Measurements from ENCODE around the gene PRPF31. TPM values are rescaled to one million over a fixed set of nuclear protein-coding genes. Genes with fewer than 3 reads are reported as not detected.

PRPF31 gene
- polyA plus RNA-seq, 1 of the 3 experiments (the other 2 are of a cell fraction), result 81.0 TPM

DNA sequence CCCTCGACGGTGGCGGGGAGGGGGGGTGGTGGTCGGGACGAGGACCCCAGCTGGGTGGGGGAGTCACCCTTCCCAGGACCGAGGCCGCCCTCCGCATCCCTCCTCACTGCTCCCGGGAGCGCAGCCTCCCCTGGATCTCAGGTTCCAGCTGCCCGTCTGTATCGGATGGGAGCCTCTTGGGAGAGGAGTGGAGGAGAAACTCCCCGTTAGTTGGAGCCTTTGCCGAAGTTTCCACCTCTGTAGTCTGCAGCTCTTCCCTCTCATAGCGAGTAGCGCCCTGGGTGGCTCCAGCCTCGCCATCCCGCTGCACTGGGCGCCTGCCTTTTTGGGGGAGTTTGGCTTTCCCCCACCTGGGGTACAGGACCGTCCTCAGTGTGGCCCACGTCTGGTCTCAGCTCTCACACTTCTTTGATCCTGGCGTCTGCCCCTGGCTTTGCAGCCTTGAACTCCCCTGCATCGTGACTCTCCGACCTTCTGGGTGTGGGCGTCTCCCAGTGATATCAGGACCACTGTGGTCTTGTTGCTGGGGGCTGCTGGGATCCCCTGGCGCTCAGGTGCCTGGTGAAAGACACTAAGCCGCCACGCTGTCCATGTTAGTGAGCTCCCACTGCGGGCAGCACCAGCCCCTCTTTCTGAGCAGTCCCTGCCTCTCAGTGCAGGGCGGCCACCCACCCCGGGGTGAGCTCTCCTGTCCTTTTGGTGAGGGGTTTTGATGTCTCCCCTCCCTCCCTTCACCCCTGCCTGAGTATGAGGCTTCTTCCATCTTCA is 23.1 kb downstream of the PRPF31 start (continued):
- TF ChIP-seq, protein P1, sequence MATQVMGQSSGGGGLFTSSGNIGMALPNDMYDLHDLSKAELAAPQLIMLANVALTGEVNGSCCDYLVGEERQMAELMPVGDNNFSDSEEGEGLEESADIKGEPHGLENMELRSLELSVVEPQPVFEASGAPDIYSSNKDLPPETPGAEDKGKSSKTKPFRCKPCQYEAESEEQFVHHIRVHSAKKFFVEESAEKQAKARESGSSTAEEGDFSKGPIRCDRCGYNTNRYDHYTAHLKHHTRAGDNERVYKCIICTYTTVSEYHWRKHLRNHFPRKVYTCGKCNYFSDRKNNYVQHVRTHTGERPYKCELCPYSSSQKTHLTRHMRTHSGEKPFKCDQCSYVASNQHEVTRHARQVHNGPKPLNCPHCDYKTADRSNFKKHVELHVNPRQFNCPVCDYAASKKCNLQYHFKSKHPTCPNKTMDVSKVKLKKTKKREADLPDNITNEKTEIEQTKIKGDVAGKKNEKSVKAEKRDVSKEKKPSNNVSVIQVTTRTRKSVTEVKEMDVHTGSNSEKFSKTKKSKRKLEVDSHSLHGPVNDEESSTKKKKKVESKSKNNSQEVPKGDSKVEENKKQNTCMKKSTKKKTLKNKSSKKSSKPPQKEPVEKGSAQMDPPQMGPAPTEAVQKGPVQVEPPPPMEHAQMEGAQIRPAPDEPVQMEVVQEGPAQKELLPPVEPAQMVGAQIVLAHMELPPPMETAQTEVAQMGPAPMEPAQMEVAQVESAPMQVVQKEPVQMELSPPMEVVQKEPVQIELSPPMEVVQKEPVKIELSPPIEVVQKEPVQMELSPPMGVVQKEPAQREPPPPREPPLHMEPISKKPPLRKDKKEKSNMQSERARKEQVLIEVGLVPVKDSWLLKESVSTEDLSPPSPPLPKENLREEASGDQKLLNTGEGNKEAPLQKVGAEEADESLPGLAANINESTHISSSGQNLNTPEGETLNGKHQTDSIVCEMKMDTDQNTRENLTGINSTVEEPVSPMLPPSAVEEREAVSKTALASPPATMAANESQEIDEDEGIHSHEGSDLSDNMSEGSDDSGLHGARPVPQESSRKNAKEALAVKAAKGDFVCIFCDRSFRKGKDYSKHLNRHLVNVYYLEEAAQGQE (IDR thresholded peaks at IDR 0.05; ENCODE audit: low read depth, low read length), result no peak
- no peak for TF ChIP-seq ELF1 (IDR thresholded peaks at IDR 0.05)
- no peak for TF ChIP-seq MEF2A (IDR thresholded peaks at IDR 0.05; ENCODE audit: borderline replicate concordance, low read depth)
- no peak for TF ChIP-seq FOXM1 (IDR thresholded peaks at IDR 0.05; ENCODE audit: low read depth)
- TF ChIP-seq TAF1 (IDR thresholded peaks at IDR 0.05; ENCODE audit: borderline replicate concordance, low read depth, low read length), result no peak
- no peak for TF ChIP-seq JUND (IDR thresholded peaks at IDR 0.05)

GRCh38 chr19:54141356-54141755 is 25.8 kb downstream of the PRPF31 start:
- no peaks in the 10 kb centered on the region for H3K27me3 ChIP-seq (ENCODE audit: insufficient read depth)
- H4K20me1 ChIP-seq (ENCODE audit: insufficient read depth), result peaks cover 47% of the 10 kb centered on the region
- H3K9me2 ChIP-seq, result no peaks in the 10 kb centered on the region
- H3K4me1 ChIP-seq (ENCODE audit: control insufficient read depth in 1 of 2, insufficient read depth in 2 of 2, low read depth in 1 of 2, low read length in 1 of 2), result peaks cover 0 to 17% of the 10 kb centered on the region in 2 experiments; a peak in 1 of 4 replicates
- H3K4me2 ChIP-seq, result no peak overlapping the region
- 97% methylated on average over 3 of the region's 3 CpGs for WGBS (ENCODE audit: low lambda C conversion rate)
- H3K4me3 ChIP-seq (ENCODE audit: low read depth in 2 of 2, low read length in 1 of 2), result no peak overlapping the region
- H3K36me3 ChIP-seq (replicated peaks in 1 of 2; ENCODE audit: control insufficient read depth in 1 of 2, insufficient read depth in 2 of 2, low read length in 1 of 2), result peaks cover 25 to 67% of the 10 kb centered on the region in 2 experiments
- peaks cover 56% of the 10 kb centered on the region for H3K79me2 ChIP-seq (ENCODE audit: insufficient read depth)
- ChIA-PET CTCF (no interaction called here), POLR2A (no interaction called here)
- DNase-seq, result no peak
- H3F3A ChIP-seq (replicated peaks; ENCODE audit: insufficient read depth), result no peaks in the 10 kb centered on the region
- H2AFZ ChIP-seq (ENCODE audit: low read depth), result no peak overlapping the region
- no peak overlapping the region for H3K27ac ChIP-seq (ENCODE audit: low read depth in 2 of 2, low read length in 1 of 2)
- H3K9ac ChIP-seq, result no peak overlapping the region
- H3K9me3 ChIP-seq, result no peaks in the 10 kb centered on the region
- no peak for TF ChIP-seq MXI1 (IDR thresholded peaks at IDR 0.05; ENCODE audit: low read depth, low read length)
- TF ChIP-seq USF1 (IDR thresholded peaks at IDR 0.05; ENCODE audit: borderline replicate concordance, low read depth), result no peak

DNA sequence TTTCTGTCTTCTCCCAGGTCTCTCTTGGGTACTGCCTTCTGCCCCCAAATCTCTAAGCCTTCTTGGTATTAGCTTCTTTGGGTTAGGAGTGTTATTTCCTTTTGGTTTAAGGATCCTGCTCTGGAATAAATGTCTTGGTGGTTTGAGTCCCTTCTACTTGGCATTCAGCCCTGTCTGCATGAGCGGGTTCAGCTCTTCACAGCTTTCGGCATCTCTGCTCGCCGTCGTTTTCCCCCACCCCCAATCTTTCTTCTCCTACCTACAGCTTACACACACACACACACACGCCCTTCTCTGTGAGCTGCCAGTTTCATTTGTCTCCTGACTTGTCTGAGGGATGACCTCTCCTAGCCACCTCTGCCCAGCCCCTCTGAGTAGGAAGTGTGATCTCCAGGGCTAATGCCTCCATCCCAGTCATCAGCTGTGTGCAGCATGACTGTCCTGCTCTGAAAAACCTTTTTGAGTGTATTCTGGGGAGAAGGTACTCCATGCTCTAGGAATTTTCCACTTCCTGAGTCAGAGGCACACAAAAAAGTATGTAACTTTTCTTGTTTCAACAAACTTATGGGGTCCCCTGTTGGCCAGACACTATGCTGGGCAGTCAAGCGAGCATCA is 26.7 kb downstream of the PRPF31 start:
- Histone ChIP-seq H4K20me1 (ENCODE audit: insufficient read depth) (peaks cover 47% of the 10 kb centered on the region), H3K27ac (ENCODE audit: low read depth in 2 of 2, low read length in 1 of 2) (no peak overlapping the region), H3F3A (replicated peaks; ENCODE audit: insufficient read depth) (no peaks in the 10 kb centered on the region), H3K4me2 (no peak overlapping the region), H3K36me3 (replicated peaks in 1 of 2; ENCODE audit: control insufficient read depth in 1 of 2, insufficient read depth in 2 of 2, low read length in 1 of 2) (peaks cover 29 to 77% of the 10 kb centered on the region in 2 experiments), H2AFZ (ENCODE audit: low read depth) (no peak overlapping the region), H3K27me3 (ENCODE audit: insufficient read depth) (no peaks in the 10 kb centered on the region), H3K9me3 (no peaks in the 10 kb centered on the region), H3K9me2 (no peaks in the 10 kb centered on the region), H3K4me3 (ENCODE audit: low read depth in 2 of 2, low read length in 1 of 2) (no peak overlapping the region), H3K79me2 (ENCODE audit: insufficient read depth) (peaks cover 56% of the 10 kb centered on the region), H3K4me1 (ENCODE audit: control insufficient read depth in 1 of 2, insufficient read depth in 2 of 2, low read depth in 1 of 2, low read length in 1 of 2) (peaks cover 0 to 14% of the 10 kb centered on the region in 2 experiments; a peak in 1 of 4 replicates), H3K9ac (no peak overlapping the region)
- TF ChIP-seq FOXM1 (IDR thresholded peaks at IDR 0.05; ENCODE audit: low read depth), result no peak
- no peak for TF ChIP-seq EP300 (IDR thresholded peaks at IDR 0.05; ENCODE audit: borderline replicate concordance in 1 of 2, low read depth in 1 of 2, low read length in 1 of 2)
- TF ChIP-seq CTCF (IDR thresholded peaks at IDR 0.05), result no peak
- no peak for DNase-seq
- WGBS (ENCODE audit: low lambda C conversion rate), result 93% methylated on average over 7 of the region's 7 CpGs
- ChIA-PET POLR2A (interaction anchor here (1.0 kb wide), 1 partner anchor 13 kb away, joined by 3 read pairs; no protein-coding TSS in a partner anchor), CTCF (no interaction called here)
